Stimulated activated memory B cell treated with anti-CD40 and anti-IgM and Interleukin-4, amounts not matched to agents 10 μg/mL and 1 μg/mL and 100 μg/mL, for 72 hours (primary cell): Measurements from ENCODE around the gene MT1M.
A peak's percentile ranks its signal among the peaks of the same experiment; 100 is the strongest.

Experiments used
- ATAC-seq: fragments of 150-1000 bp; cut with Tn5 transposase; 2 replicates; pipeline ENCODE4 v1.10.0; 2021
- H3K27ac Mint-ChIP-seq: one replicate; pipeline ENCODE4 v1.8.0; 2022; ENCODE audit warnings: mild to moderate bottlenecking, mixed read lengths
- H3K27me3 Mint-ChIP-seq: one replicate; pipeline ENCODE4 v1.8.0; 2022; ENCODE audit warnings: mixed read lengths
- H3K36me3 Mint-ChIP-seq: one replicate; pipeline ENCODE4 v1.8.0; 2022; ENCODE audit warnings: mixed read lengths
- H3K4me1 Mint-ChIP-seq: one replicate; pipeline ENCODE4 v1.8.0; 2022; ENCODE audit warnings: mixed read lengths
- H3K4me3 Mint-ChIP-seq: one replicate; pipeline ENCODE4 v1.8.0; 2022; ENCODE audit warnings: mild to moderate bottlenecking, moderate library complexity, mixed read lengths
- H3K9me3 Mint-ChIP-seq: one replicate; pipeline ENCODE4 v1.8.0; 2022; ENCODE audit warnings: mixed read lengths

MT1M gene

GRCh38 chr16:56631832-56632155 is 665 bp upstream of the MT1M start:
- Mint-ChIP-seq H3K36me3 (no peaks in the 10 kb centered on the region), H3K9me3 (no peaks in the 10 kb centered on the region), H3K4me1 (peaks cover 49% of the 10 kb centered on the region), H3K27ac (peak overlapping the region; percentile 21), H3K4me3 (peak overlapping the region; percentile 57), H3K27me3 (peaks cover 59% of the 10 kb centered on the region)
- ATAC-seq, result no peak

DNA sequence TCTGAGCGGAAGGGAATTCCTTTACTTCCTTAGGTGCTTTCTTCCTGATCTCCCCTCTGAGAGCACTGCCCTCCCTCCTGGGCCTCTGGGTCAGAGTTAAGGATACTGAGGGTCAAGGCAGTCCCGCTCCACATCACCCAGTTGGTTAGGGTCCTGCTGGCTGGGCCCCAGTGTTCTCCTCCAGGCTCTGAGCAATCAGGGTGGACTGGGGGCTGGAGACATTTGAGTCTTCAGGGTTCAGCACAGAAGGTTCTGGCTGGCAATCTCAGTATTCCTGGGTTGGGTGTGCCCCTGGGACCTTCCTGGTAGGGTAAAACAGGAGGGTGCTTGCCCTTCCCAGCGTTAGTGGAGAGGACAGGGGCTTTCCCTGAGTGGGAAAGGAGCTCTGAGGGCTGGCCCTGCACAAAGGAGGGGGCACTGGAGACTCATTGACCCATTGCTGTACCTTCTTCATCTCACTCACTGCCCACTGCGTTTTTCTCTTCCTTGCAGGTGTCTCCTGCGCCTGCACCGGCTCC is 448 bp downstream of the MT1M start:
- peaks cover 54% of the 10 kb centered on the region for H3K4me1 Mint-ChIP-seq
- peaks cover 66% of the 10 kb centered on the region for H3K27me3 Mint-ChIP-seq
- H3K4me3 Mint-ChIP-seq, result peak overlapping the region; percentile 41
- no peaks in the 10 kb centered on the region for H3K36me3 Mint-ChIP-seq
- no peaks in the 10 kb centered on the region for H3K9me3 Mint-ChIP-seq
- H3K27ac Mint-ChIP-seq, result no peak overlapping the region
- no peak for ATAC-seq

GRCh38 chr16:56633535-56633934 is 1.1 kb downstream of the MT1M start:
- Mint-ChIP-seq H3K4me3 (no peak overlapping the region), H3K27me3 (peaks cover 72% of the 10 kb centered on the region), H3K27ac (no peak overlapping the region), H3K36me3 (no peaks in the 10 kb centered on the region), H3K9me3 (no peaks in the 10 kb centered on the region), H3K4me1 (peaks cover 60% of the 10 kb centered on the region)
- ATAC-seq, result no peak

DNA sequence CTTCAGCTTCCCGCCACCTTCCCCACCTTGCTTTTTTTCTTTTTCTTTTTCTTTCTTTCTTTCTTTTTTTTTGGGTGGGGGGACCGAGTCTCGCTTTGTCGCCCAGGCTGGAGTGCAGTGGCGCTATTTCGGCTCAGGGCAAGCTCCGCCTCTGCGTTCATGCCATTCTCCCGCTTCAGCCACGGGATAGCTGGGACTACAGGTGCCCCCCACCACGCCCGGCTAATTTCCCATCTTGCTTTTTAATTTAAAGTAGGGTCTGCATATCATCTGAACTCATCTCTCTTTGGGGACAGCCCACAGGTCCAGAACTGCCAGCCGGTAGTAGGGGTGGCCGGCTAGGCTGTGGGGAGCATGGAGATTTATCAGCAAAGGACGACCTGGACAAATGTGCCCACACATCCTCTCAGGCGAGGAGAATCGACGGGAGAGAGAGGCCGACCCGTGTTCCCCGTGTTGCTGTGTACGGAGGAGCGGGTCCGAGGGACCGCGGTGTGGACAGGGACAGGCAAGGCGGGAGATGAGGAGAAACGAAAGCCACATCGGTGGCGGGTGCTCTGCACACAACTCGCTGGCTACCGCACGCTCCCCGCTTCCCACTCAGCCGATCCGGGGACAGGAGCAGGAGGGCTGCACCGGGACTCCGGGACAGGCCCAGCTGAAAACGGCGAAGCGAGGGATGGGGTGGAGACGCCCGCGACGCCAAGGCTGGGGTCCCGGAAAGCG is 2.4 kb downstream of the MT1M start:
- Mint-ChIP-seq H3K4me1 (peaks cover 52% of the 10 kb centered on the region), H3K36me3 (no peaks in the 10 kb centered on the region)

DNA sequence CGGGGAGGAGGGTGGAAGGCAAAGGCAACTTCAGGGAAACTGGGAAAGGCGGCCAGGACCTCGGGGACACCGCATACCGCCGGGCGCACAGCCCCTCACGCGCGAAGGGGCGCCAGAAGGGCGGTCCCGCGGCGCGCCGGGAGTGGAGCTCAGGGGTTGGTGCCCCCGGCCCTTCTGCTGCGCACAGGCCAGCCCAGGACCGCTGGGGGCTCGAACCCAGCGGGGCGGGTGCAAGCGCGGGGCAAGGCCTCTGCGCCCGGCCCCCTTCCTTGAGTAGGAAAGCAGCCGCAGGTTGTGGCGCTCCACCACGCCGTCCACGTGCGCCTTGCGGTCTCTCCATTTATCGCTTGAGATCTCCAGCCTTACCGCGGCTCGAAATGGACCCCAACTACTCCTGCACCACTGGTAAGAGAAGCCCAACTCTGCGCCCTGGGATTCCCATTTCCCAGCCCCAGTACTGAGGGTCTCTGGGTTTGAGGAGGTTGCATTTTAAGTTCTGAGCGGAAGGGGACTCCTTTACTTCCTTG is 3.0 kb downstream of the MT1M start:
- H3K27me3 Mint-ChIP-seq, result peaks cover 92% of the 10 kb centered on the region
- H3K4me1 Mint-ChIP-seq, result peaks cover 45% of the 10 kb centered on the region
- peak overlapping the region; percentile 29 for H3K4me3 Mint-ChIP-seq
- H3K9me3 Mint-ChIP-seq, result no peaks in the 10 kb centered on the region
- no peak for ATAC-seq
- no peaks in the 10 kb centered on the region for H3K36me3 Mint-ChIP-seq
- H3K27ac Mint-ChIP-seq, result peak overlapping the region; percentile 45

More for the DNA sequence above, 2.4 kb downstream of the MT1M start:
- H3K4me3 Mint-ChIP-seq, result peak overlapping the region; percentile 62
- ATAC-seq, result no peak
- H3K9me3 Mint-ChIP-seq, result no peaks in the 10 kb centered on the region
- peak overlapping the region; percentile 45 for H3K27ac Mint-ChIP-seq
- peaks cover 86% of the 10 kb centered on the region for H3K27me3 Mint-ChIP-seq

- H3K36me3 Mint-ChIP-seq, result no peaks in the 10 kb centered on the region
- no peak for ATAC-seq
- no peak overlapping the region for H3K4me3 Mint-ChIP-seq
- peaks cover 41% of the 10 kb centered on the region for H3K4me1 Mint-ChIP-seq
- peaks cover 94% of the 10 kb centered on the region for H3K27me3 Mint-ChIP-seq
- no peak overlapping the region for H3K27ac Mint-ChIP-seq
- no peaks in the 10 kb centered on the region for H3K9me3 Mint-ChIP-seq
These were observed 4.4 kb downstream of the MT1M start for GRCh38 chr16:56636616-56637413.

- no peaks in the 10 kb centered on the region for H3K36me3 Mint-ChIP-seq
- no peak within 1 kb of the TSS for H3K27ac Mint-ChIP-seq
- no peaks in the 10 kb centered on the region for H3K9me3 Mint-ChIP-seq
- peaks cover 37% of the 10 kb centered on the region for H3K4me1 Mint-ChIP-seq
- ATAC-seq, result peak; percentile 37
- peak within 1 kb of the TSS; percentile 57 for H3K4me3 Mint-ChIP-seq
- peaks cover 81% of the 10 kb centered on the region for H3K27me3 Mint-ChIP-seq
These were observed 5.6 kb downstream of the MT1M start, which contains the start of gene MT1A for GRCh38 chr16:56637814-56638750. TSS of gene MT1A (plus strand) at chr16:56638666. CDS start at chr16:56638739, 73 bp downstream.

- no peak for ATAC-seq
- peaks cover 47% of the 10 kb centered on the region for H3K4me1 Mint-ChIP-seq
- no peak overlapping the region for H3K4me3 Mint-ChIP-seq
- no peaks in the 10 kb centered on the region for H3K36me3 Mint-ChIP-seq
- no peak overlapping the region for H3K27ac Mint-ChIP-seq
- peaks cover 77% of the 10 kb centered on the region for H3K27me3 Mint-ChIP-seq
- H3K9me3 Mint-ChIP-seq, result no peaks in the 10 kb centered on the region
These were observed 6.6 kb downstream of the MT1M start for GRCh38 chr16:56639045-56639444.

DNA sequence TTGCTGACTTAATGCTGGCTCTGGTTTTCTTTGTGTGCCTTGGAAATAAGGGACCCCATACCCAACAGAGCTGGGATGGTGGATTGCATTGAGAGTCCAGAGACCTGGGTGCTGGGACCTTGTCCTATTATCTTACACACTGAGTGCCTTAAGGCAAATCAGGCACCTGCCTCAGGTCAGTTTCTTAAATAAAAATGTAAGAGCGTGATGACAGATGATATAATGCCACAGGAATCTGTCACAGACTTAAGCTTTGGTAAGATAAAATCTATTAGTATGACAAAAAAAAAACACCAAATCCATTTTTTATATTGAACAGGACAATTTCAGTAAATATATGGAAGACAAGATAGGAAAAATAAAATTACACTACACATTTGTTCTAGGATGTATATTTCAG is 7.6 kb downstream of the MT1M start:
- Mint-ChIP-seq H3K4me1 (peaks cover 44% of the 10 kb centered on the region), H3K36me3 (no peaks in the 10 kb centered on the region), H3K27me3 (peaks cover 77% of the 10 kb centered on the region), H3K4me3 (no peak overlapping the region), H3K9me3 (no peaks in the 10 kb centered on the region), H3K27ac (no peak overlapping the region)
- no peak for ATAC-seq

GRCh38 chr16:56641166-56641565 is 8.7 kb downstream of the MT1M start:
- no peak overlapping the region for H3K4me3 Mint-ChIP-seq
- H3K9me3 Mint-ChIP-seq, result no peaks in the 10 kb centered on the region
- no peak overlapping the region for H3K27ac Mint-ChIP-seq
- peaks cover 41% of the 10 kb centered on the region for H3K4me1 Mint-ChIP-seq
- H3K27me3 Mint-ChIP-seq, result peaks cover 69% of the 10 kb centered on the region
- ATAC-seq, result no peak
- H3K36me3 Mint-ChIP-seq, result no peaks in the 10 kb centered on the region

DNA sequence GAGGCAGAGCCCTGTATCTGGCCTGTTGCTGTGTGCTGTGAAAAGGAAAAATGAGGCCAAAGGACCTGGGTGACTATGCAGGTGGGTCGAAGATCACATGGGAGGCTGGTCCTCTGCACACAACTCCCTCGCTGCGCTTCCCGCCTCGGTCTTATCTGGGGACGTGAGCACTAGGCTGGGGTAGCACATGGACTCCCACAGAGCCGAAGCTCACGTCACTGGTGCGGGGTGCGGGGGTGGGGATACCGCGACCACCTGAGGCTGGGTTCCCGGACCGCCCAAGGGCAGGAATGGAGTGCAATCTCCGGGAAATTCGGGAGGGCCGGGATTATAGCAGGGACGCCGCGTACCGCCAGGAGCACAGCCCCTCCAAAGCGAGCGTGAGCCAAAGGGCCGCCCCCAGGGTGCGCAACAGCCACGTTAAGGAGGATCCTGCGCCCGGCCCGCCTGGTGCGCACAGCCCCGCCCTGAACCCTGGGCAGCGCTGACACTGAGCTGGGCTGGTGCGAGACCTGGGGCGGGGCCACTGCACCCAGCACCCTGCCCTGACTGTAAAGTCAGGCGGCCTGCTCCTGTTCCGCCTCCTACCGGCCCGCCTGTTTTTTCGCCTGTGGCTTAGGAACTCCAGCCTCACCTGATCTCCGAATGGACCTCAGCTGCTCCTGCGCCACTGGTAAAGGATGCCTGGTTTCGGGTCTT is 10.8 kb downstream of the MT1M start:
- no peaks in the 10 kb centered on the region for H3K36me3 Mint-ChIP-seq
- peak overlapping the region; percentile 80 for H3K4me3 Mint-ChIP-seq
- H3K27ac Mint-ChIP-seq, result no peak overlapping the region
- ATAC-seq, result peak; percentile 98
- H3K9me3 Mint-ChIP-seq, result no peaks in the 10 kb centered on the region
- H3K27me3 Mint-ChIP-seq, result peaks cover 62% of the 10 kb centered on the region
- H3K4me1 Mint-ChIP-seq, result peaks cover 27% of the 10 kb centered on the region

- H3K9me3 Mint-ChIP-seq, result no peaks in the 10 kb centered on the region
- H3K4me3 Mint-ChIP-seq, result peak overlapping the region; percentile 80
- H3K36me3 Mint-ChIP-seq, result no peaks in the 10 kb centered on the region
- H3K27ac Mint-ChIP-seq, result no peak overlapping the region
- no peak for ATAC-seq
- peaks cover 62% of the 10 kb centered on the region for H3K27me3 Mint-ChIP-seq
- H3K4me1 Mint-ChIP-seq, result peaks cover 21% of the 10 kb centered on the region
These were observed 11.4 kb downstream of the MT1M start for GRCh38 chr16:56643833-56644232.

DNA sequence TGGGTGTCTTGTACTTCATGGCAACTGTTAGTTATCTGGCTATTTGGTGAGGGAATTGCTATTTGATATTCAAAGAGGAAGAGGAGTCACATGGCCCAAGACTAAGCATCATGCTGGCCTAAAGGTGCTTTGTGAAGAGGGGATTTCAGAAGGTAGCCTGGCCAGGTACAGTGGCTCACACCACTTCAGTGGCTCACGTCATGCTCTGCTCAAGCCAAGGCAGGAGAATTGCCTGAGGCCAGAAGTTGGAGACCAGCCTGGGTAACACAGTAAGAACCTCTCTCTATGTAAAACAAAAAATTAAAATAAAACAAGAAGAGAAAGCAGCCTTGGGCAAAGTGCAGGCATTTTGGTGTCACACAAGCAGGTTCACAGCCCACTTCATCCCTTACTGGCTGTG is 12.9 kb downstream of the MT1M start:
- Mint-ChIP-seq H3K9me3 (no peaks in the 10 kb centered on the region), H3K27me3 (peaks cover 55% of the 10 kb centered on the region), H3K27ac (no peak overlapping the region), H3K4me3 (no peak overlapping the region), H3K4me1 (peaks cover 20% of the 10 kb centered on the region), H3K36me3 (no peaks in the 10 kb centered on the region)
- ATAC-seq, result no peak

GRCh38 chr16:56645838-56646237 is 13.4 kb downstream of the MT1M start:
- peaks cover 50% of the 10 kb centered on the region for H3K27me3 Mint-ChIP-seq
- no peak for ATAC-seq
- H3K4me3 Mint-ChIP-seq, result no peak overlapping the region
- H3K27ac Mint-ChIP-seq, result no peak overlapping the region
- H3K4me1 Mint-ChIP-seq, result peaks cover 20% of the 10 kb centered on the region
- no peaks in the 10 kb centered on the region for H3K9me3 Mint-ChIP-seq
- H3K36me3 Mint-ChIP-seq, result no peaks in the 10 kb centered on the region
